Stimulated activated CD8-positive, alpha-beta memory T cell treated with anti-CD3 and anti-CD28 coated beads, Interleukin-4, amount 100 ng/mL, for 4 hours (primary cell): ENCODE results near the gene OR10X1.

ENCODE experiments used
- DNase-seq, 2 donors: peaks; one replicate each; pipeline ENCODE4 v3.0.0-alpha.2; 2020; ENCODE audit warnings: low read depth in 2 of 2, low spot score in 1 of 2

The OR10X1 gene

DNA sequence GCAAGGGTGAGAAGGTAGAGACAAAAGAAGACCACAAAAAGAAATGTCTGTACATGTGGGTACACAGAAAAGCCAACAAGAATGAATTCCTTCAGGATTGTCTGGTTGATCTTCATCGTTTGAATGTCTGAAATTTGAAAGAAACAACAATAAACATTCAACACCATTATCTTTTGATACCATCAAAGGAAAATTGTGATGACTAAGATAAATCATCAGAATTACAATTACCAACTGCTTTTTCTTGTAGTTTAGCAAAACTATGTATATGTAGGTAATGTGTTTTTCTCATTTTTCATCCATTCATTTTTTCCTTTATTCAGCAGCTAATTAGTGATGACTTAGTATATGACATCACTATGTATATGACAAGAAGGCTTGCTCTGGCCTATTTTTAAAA is at the start of gene OR10X1:
TSS of gene OR10X1 (minus strand) at position 167 of the 400 bp plus-strand sequence. CDS start at position 167, 0 bp downstream.
- no peak for DNase-seq

DNA sequence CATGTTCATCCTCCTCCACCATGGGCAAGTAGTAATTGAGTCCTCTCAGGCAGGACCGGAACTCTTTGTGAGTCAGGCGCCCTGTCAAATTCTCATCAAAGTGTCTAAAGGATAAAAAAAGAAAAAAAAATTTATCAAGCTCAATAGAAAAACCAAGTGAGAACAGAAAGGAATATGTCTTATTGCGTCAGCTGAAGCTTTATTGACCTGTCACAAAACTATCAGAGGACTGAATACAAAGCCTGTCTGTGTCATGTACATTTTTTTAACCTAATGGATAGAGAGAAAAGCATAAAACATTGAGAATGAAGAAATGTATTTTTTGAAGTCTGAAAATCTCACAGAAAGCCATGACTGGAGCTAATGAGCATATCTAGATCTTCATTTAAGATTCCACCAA is 34.1 kb upstream of the OR10X1 start:
- no peak for DNase-seq

GRCh38 chr1:158611916-158612315 is 32.2 kb upstream of the OR10X1 start:
- no peak for DNase-seq

GRCh38 chr1:158607296-158607695 is 27.6 kb upstream of the OR10X1 start:
- no peak for DNase-seq

- no peak for DNase-seq
Observed at GRCh38 chr1:158604968-158605367, 25.3 kb upstream of the OR10X1 start, which contains the start of gene OR10Z1. Gene OR10Z1 (plus strand): TSS chr1:158605268. CDS start chr1:158606439, 1,171 bp downstream.

DNA sequence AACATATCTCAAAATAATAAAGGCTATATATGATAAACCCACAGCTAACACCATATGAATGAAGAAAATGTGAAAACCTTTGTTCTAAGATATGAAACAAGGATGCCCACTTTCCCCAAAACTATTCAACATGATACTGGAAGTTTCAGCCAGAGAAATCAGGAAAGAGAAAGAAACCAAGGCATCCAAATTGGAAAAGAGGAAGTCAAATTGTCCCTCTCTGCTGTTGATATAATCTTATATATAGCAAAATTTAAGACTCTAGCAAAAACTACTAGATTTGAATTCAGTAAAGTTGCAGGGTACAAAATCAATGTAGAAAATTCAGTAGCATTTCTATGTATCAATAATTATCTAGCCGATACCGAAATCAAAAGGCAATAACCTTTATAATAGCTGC is 21.0 kb upstream of the OR10X1 start:
- DNase-seq: no peak

- DNase-seq: no peak
Observed at GRCh38 chr1:158586942-158587341, 7.2 kb upstream of the OR10X1 start.

- DNase-seq: no peak
Observed at GRCh38 chr1:158583962-158584361, 4.3 kb upstream of the OR10X1 start.

GRCh38 chr1:158577561-158577960 is 2.1 kb downstream of the OR10X1 start:
- DNase-seq: no peak

DNA sequence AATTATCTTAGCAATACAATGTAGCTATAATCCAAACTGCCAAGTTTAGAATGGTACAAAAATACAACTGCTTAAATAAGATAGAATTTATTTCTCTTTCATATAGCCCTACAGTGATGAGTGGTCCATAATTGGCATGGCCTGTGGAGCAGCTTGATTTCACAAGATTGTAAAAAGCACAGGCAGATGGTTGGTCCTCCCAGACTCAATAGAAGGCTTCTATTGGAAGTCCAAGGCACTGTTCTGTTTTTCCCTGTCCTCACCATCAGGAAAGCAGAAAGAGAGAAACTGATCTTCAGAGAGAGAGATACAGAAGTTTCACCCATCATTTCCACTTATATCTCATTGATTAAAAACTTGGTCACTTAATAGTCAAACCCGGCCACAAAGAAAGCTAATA is 7.5 kb downstream of the OR10X1 start:
- no peak for DNase-seq

- DNase-seq: no peak
Observed at GRCh38 chr1:158570480-158570879, 9.2 kb downstream of the OR10X1 start, which contains the start of gene OR6P1. Gene OR6P1 (minus strand): TSS chr1:158570580. CDS start chr1:158563604, 6,976 bp downstream.

GRCh38 chr1:158564608-158565007 is 15.1 kb downstream of the OR10X1 start:
- DNase-seq: no peak

- no peak for DNase-seq
Observed at GRCh38 chr1:158563853-158564252, 15.8 kb downstream of the OR10X1 start.

DNA sequence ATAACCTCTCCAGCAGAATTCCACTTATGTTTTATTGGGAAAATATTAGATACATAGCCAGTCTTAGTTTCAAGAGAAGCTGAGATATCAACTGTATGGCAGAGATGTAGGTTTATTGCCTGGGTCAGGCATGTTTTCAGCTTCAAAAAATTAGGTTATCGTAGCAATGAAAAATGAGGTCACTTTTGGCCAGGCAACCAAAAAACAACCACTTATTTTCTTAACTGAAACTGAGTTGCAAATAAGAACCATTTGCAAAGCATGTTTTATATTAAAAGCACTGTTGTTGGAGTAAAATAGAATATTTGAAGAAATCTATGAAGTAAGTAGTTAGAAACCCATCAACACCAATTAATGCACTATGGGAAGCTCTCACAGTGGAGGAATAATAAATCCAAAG is 20.0 kb downstream of the OR10X1 start:
- DNase-seq: no peak

DNA sequence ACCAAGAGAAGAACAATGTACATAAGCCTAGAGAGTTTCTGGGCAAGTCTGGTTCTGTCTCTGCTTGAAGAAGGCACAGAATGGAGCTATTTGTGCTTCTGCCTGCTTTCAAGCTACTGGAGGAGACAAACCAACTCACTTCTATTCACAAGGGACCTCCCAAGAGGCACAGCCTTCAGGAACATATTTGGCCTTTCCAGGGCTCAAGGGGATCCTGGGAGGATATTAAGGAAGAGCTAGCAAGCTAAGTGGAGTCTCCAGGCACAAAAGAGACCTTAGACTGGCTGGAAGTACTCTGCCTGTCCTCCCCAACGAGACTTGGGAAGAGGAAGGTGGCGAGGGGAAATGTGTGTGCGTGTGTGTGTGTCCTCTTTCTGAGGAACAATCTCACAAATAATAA is 25.3 kb downstream of the OR10X1 start, which contains the start of gene OR6Y1:
TSS of gene OR6Y1 (minus strand) at position 54 of the 400 bp plus-strand sequence. CDS start 6,300 bp downstream, outside the sequence.
- no peak for DNase-seq

GRCh38 chr1:158552296-158552695 is 27.4 kb downstream of the OR10X1 start:
- DNase-seq: no peak

GRCh38 chr1:158547533-158547932 is 32.2 kb downstream of the OR10X1 start:
- DNase-seq: no peak

DNA sequence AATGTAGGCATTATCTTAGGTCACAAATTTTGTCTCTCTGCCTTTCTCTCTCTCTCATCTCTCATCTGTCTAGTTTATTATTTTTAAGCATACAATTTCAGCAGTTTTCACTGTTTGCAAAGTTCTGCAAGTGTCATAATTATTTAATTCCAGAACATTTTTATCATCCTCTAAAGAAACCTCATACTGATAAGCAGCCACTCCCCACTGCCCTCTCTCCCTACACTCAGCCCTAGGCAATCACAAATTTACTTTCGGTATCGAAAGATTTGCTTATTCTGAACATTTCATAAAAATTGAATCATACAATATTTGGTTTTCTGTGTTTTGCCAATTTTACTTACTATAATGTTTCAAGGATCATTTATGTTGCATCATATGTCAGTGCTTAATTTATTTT is 42.1 kb downstream of the OR10X1 start:
- DNase-seq: no peak

- no peak for DNase-seq
Observed at GRCh38 chr1:158534496-158534895, 45.2 kb downstream of the OR10X1 start.
